Suprapubic skin (tissue), 4 donors: Measurements from ENCODE around the gene GBF1. TPM values are rescaled to one million over a fixed set of nuclear protein-coding genes. Genes with fewer than 3 reads are reported as not detected.
A peak's percentile ranks its signal among the peaks of the same experiment; 100 is the strongest.

Experiments used
- DNase-seq, 2 donors: peaks; one replicate each; pipeline ENCODE4 v3.0.0-alpha.2; 2019; ENCODE audit warnings: low spot score in 2 of 2
- H3K27ac ChIP-seq: fragments of 200-600 bp; sonication (generic); one replicate; pipeline ENCODE4 v1.5.1; 2019
- H3K27me3 ChIP-seq: fragments of 200-600 bp; sonication (generic); one replicate; pipeline ENCODE4 v1.5.1; 2019
- H3K36me3 ChIP-seq: fragments of 200-600 bp; sonication (generic); one replicate; pipeline ENCODE4 v1.5.1; 2019
- H3K4me1 ChIP-seq: fragments of 200-600 bp; sonication (generic); one replicate; pipeline ENCODE4 v1.5.1; 2019
- H3K4me3 ChIP-seq: fragments of 200-600 bp; sonication (generic); one replicate; pipeline ENCODE4 v1.5.1; 2019; ENCODE audit warnings: mild to moderate bottlenecking
- H3K9me3 ChIP-seq: fragments of 200-600 bp; sonication (generic); one replicate; pipeline ENCODE4 v1.5.1; 2019
- CTCF ChIP-seq, 2 donors: fragments of 200-600 bp in 1 of 2; fragments of 450-650 bp in 1 of 2; sonication (generic) in 1 of 2; IDR thresholded peaks; one replicate each; pipeline ENCODE4 v1.5.1; 2016 to 2019; ENCODE audit warnings: antibody characterized with exemption in 2 of 2, mild to moderate bottlenecking in 1 of 2, moderate library complexity in 1 of 2
- EP300 ChIP-seq: sonication (generic); formaldehyde crosslinking; IDR thresholded peaks from one replicate; pipeline ENCODE4 v1.6.1; 2017; ENCODE audit warnings: antibody characterized with exemption
- POLR2A ChIP-seq, 2 donors: fragments of 450-650 bp; IDR thresholded peaks; one replicate each; pipeline ENCODE4 v1.6.1; 2017; ENCODE audit warnings: antibody characterized with exemption in 2 of 2, mild to moderate bottlenecking in 2 of 2, moderate library complexity in 2 of 2
- POLR2AphosphoS5 ChIP-seq, 3 donors: sonication (generic); formaldehyde crosslinking; IDR thresholded peaks; one replicate each; pipeline ENCODE4 v1.6.1; 2017; ENCODE audit warnings: antibody characterized with exemption in 3 of 3
- WGBS: methylation state at CpG from one replicate; pipeline ENCODE4 v1.1.5; 2018; 5-methylcytosine and 5-hydroxymethylcytosine counted together
- total RNA-seq, 4 donors: library from RNA; depleted of rRNA; stranded (reverse); fragments of >200 nt; gene quantifications; one replicate each; pipeline ENCODE4 v1.1.0, GENCODE V29; 2016

The GBF1 gene
- total RNA-seq, 4 donors from 2014 or later: 31.0 to 56.1 (median 43.9) TPM

GRCh38 chr10:102394801-102395399 is 149.6 kb downstream of the GBF1 start:
- Histone ChIP-seq H3K4me3 (peak overlapping the region; percentile 84), H3K27ac (peak overlapping the region; percentile 94), H3K36me3 (no peaks in the 10 kb centered on the region), H3K9me3 (no peaks in the 10 kb centered on the region), H3K4me1 (peaks cover 51% of the 10 kb centered on the region), H3K27me3 (no peaks in the 10 kb centered on the region)
- 0% methylated on average over 11 of the region's 35 CpGs for WGBS
- DNase-seq: no peak
- TF ChIP-seq EP300 (no peak), POLR2AphosphoS5 (IDR thresholded peaks at IDR 0.05) (no peak), POLR2A (IDR thresholded peaks at IDR 0.05) (no peak), CTCF (IDR thresholded peaks at IDR 0.05) (no peak)

GRCh38 chr10:102395400-102396316 is 150.3 kb downstream of the GBF1 start, which contains the start of gene NFKB2:
Gene NFKB2, plus strand, starts transcription at chr10:102395705. Its CDS starts 255 bp downstream, at chr10:102395960.
- DNase-seq: peak; percentile 95
- H3K27me3 ChIP-seq: no peaks in the 10 kb centered on the region
- peaks cover 58% of the 10 kb centered on the region for H3K4me1 ChIP-seq
- H3K36me3 ChIP-seq: no peaks in the 10 kb centered on the region
- peak within 1 kb of the TSS; percentile 84 for H3K4me3 ChIP-seq
- H3K27ac ChIP-seq: peak within 1 kb of the TSS; percentile 94
- WGBS: under 1% methylated on average over 36 of the region's 42 CpGs
- H3K9me3 ChIP-seq: no peaks in the 10 kb centered on the region
- TF ChIP-seq POLR2AphosphoS5 (IDR thresholded peaks at IDR 0.05) (peak in 1 of 3 donors; percentile 57), CTCF (IDR thresholded peaks at IDR 0.05) (no peak), POLR2A (IDR thresholded peaks at IDR 0.05) (peak; percentile 35 to 76), EP300 (no peak)

DNA sequence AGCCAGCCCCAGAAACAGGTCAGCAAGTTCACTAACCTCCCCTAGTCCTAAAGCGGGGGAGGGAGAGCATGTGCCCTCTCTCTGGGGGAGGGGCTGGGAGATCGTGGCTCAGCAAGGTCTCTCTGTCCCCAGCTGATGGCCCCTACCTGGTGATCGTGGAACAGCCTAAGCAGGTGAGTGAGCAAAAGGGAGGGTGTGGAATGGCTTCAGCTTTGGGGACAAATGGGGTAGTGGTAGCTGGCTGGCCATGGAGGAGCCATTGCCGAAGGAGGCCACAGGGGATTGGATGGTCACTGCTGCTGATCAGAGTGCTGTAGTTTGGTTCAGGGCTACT is 151.0 kb downstream of the GBF1 start:
- WGBS: 29% methylated on average over 4 of the region's 4 CpGs
- Histone ChIP-seq H3K4me3 (peak overlapping the region; percentile 84), H3K27me3 (no peaks in the 10 kb centered on the region), H3K36me3 (peaks cover 4% of the 10 kb centered on the region), H3K4me1 (peaks cover 61% of the 10 kb centered on the region), H3K27ac (peak overlapping the region; percentile 94), H3K9me3 (no peaks in the 10 kb centered on the region)
- TF ChIP-seq POLR2A (IDR thresholded peaks at IDR 0.05): no peak
- no peak for TF ChIP-seq EP300
- TF ChIP-seq CTCF (IDR thresholded peaks at IDR 0.05): no peak
- DNase-seq: peak in 1 of 2 donors; percentile 65

- Histone ChIP-seq H3K27ac (no peak overlapping the region), H3K4me3 (peak overlapping the region; percentile 84), H3K9me3 (no peaks in the 10 kb centered on the region), H3K27me3 (no peaks in the 10 kb centered on the region), H3K4me1 (peaks cover 66% of the 10 kb centered on the region), H3K36me3 (peaks cover 9% of the 10 kb centered on the region)
- 93% methylated on average over 3 of the region's 12 CpGs for WGBS
- TF ChIP-seq EP300 (no peak), CTCF (IDR thresholded peaks at IDR 0.05) (no peak), POLR2A (IDR thresholded peaks at IDR 0.05) (no peak), POLR2AphosphoS5 (IDR thresholded peaks at IDR 0.05) (no peak)
- peak in 1 of 2 donors; percentile 61 for DNase-seq
These were observed 151.4 kb downstream of the GBF1 start for GRCh38 chr10:102396730-102397151.
